GM12872 (cell line): Measurements from ENCODE around the gene FECH.

Source experiments
- TF ChIP-seq, protein P1 (sequence below): IDR thresholded peaks from 3 replicates; pipeline ENCODE4 v1.5.1; 2011; ENCODE audit warnings: low read depth, mild to moderate bottlenecking, low read length, moderate library complexity; ENCODE audit not compliant: insufficient read depth

FECH gene

GRCh38 chr18:57576316-57576715, 10.2 kb downstream of the FECH start:
- TF ChIP-seq, protein P1, sequence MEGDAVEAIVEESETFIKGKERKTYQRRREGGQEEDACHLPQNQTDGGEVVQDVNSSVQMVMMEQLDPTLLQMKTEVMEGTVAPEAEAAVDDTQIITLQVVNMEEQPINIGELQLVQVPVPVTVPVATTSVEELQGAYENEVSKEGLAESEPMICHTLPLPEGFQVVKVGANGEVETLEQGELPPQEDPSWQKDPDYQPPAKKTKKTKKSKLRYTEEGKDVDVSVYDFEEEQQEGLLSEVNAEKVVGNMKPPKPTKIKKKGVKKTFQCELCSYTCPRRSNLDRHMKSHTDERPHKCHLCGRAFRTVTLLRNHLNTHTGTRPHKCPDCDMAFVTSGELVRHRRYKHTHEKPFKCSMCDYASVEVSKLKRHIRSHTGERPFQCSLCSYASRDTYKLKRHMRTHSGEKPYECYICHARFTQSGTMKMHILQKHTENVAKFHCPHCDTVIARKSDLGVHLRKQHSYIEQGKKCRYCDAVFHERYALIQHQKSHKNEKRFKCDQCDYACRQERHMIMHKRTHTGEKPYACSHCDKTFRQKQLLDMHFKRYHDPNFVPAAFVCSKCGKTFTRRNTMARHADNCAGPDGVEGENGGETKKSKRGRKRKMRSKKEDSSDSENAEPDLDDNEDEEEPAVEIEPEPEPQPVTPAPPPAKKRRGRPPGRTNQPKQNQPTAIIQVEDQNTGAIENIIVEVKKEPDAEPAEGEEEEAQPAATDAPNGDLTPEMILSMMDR, result no peak

- TF ChIP-seq, protein P1, result no peak
Observed at GRCh38 chr18:57575542-57575941, 11.0 kb downstream of the FECH start.

DNA sequence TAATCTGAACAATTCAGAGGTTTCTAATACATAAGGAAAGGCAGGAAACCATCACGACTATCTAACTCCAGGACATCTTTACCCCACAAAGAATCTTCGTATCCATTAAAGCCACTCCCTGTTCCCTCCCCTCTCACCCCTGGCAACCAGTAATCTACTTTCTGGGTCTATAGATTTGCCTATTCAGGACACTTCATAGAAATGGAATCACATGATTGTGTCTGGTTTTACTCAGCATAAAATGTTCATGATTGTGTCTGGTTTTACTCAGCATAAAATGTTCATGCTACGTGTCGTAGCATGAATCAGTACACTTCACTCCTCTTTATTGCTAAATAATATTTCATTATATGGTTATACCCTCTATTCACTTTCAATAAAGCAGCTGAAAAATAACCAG, 11.6 kb downstream of the FECH start:
- TF ChIP-seq, protein P1, result no peak

DNA sequence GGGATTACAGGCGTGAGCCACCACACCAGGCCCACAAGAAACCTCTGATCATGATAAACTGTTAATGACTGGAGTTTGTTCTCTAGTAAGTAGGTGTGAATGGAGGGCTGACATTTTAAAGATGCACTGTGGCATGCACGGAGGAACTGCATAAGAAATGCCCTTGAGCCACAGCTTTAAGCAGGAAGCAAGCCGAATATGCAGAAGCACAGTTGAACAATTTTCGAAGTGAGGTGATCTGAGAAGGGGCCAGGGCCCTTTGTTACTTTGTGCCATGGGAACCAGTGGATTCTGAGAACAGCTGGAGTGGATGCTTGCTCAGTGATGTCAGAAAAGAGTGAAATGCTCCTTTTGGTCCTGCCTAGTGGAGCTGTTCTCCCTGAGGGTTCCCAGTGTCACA, 16.3 kb downstream of the FECH start:
- TF ChIP-seq, protein P1, result no peak

DNA sequence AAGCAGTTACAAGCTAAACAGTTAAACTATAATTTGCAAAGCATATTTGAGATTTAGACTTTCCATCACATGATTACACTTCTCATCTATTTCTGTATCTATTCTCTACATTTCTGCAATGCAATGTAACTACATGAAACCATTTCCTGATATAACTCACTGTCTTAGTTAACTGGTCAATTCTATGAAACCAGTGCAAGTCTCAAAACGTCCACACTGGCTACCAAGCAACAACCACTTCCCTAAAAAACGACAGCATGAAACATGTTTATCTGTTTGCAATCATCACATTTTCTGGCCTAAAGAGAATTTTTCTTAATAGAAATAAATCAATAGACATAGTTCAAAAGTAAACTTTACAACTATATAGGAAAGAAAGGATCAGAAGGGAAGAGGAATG, 17.4 kb downstream of the FECH start:
- TF ChIP-seq, protein P1, result no peak

- TF ChIP-seq, protein P1, result peak; percentile 65
Observed at GRCh38 chr18:57561728-57562423, 24.6 kb downstream of the FECH start.

DNA sequence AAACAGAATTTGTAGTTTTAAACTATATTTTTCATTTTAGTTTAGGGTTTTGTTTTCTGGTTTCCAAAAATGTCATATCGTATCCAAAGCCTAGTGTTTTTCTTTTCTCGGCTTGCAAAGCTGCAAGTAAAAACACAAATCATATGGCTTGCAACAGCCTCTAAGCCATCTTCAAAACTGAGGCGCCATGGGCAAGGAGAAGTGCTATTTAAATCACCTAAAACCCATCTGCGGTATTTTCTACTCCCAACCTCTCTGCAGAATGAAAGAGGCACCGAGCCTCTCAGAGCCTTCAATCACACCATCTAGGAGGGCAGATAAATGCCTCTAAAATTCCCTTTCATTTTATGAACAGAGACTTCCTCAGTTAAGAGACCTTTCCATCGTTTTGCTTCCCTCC, 25.2 kb downstream of the FECH start:
- TF ChIP-seq, protein P1, result no peak
